Right ventricle myocardium superior (tissue), 1 donor: ENCODE results near the gene CHTF18. TPM values are rescaled to one million over a fixed set of nuclear protein-coding genes. Genes with fewer than 3 reads are reported as not detected.
"Not testable (repeated sequence)": the region's sequence is repeated elsewhere in the genome, so short reads cannot be mapped to it uniquely, and the experiment has no call there.

Experiments
- ATAC-seq: fragments of 200-7000 bp; cut with Tn5 transposase; one replicate; pipeline ENCODE4 v1.9.1; 2020; ENCODE audit warnings: mild to moderate bottlenecking; ENCODE audit not compliant: poor library complexity
- DNase-seq: peaks from one replicate; pipeline ENCODE4 v3.0.0-alpha.2; 2020
- intact Hi-C: fragments of 100-400 bp; cut with DNase I; formaldehyde crosslinking; loops from one replicate; pipeline ENCODE4 v1.11.2; 2022
- long read RNA-seq: library from polyadenylated mRNA; unstranded; transcript quantifications from one replicate; pipeline ENCODE4 v2.0.0, GENCODE V29; 2021
- total RNA-seq: library from RNA; stranded (reverse); fragmentation: NEBNext Ultra II Directional; extraction: Animal tissue kit (Norgen Biotek cat#: 25700); gene quantifications from one replicate; pipeline ENCODE4 v1.2.1, GENCODE V29; 2021
- donor health status: DM: no; HTN: yes; CAD: no; lungs with severe emphysema.

Gene CHTF18
- 3.7 TPM for total RNA-seq
- long read RNA-seq, partial matches to known transcripts = 2 of 4 reads
- long read RNA-seq, other reads (novel, unspliced or antisense) = 1 of 4 reads

- intact Hi-C loops = no loop called here
- DNase-seq = peak; percentile 94
- peak; percentile 96 for ATAC-seq
These were observed at the start of gene CHTF18 for GRCh38 chr16:788399-789126. TSS of gene CHTF18 (plus strand) at chr16:788620. CDS start at chr16:788685, 65 bp downstream.

- intact Hi-C loops = no loop called here
- DNase-seq (no peak), ATAC-seq (no peak)
These were observed 48.6 kb upstream of the CHTF18 start for GRCh38 chr16:739560-740458.

DNA sequence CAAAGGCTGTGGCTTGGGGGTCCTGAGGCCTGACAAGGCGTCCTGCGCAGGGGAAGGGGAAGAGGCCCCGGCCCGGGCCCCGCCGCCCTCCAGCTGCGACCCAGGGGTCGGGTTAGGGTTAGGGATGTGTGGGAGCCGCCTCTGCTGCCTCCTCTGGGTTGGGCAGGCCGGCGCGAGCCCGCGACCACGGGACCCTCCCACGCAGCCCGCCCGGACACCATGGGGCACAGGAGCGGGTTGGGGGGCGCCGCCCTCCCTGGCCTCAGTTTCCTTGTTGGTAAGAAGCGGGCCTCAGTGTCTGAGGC, 48.0 kb upstream of the CHTF18 start:
- intact Hi-C loops = no loop called here
- ATAC-seq = peak; percentile 28

GRCh38 chr16:740764-741505, 47.5 kb upstream of the CHTF18 start, which contains the start of gene CIAO3:
TSS of gene CIAO3 (minus strand) at chr16:740997. CDS start at chr16:740985, 12 bp downstream.
- DNase-seq (peak; percentile 92), ATAC-seq (peak; percentile 96)
- intact Hi-C loops = no loop called here

More for the DNA sequence above, 48.0 kb upstream of the CHTF18 start:
- no peak for DNase-seq

- intact Hi-C loops = no loop called here
- ATAC-seq = no peak
- no peak for DNase-seq
These were observed 46.3 kb upstream of the CHTF18 start for GRCh38 chr16:741986-742629.

DNA sequence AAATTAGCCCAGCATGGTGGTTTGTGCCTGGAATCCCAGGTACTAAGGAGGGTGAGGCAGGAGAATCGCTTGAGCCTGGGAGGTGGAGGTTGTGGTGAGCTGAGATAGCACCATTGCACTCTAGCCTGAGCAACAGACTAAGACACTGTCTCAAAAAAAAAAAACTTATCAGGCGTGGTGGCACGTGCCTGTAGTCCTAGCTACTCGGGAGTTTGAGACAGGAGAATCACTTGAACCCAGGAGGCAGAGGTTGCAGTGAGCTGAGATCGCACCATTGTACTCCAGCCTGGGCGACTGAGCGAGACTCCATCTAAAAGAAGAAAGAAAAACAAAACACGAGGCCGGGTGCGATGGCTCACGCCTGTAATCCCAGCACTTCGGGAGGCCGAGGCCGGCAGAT, 45.5 kb upstream of the CHTF18 start:
- intact Hi-C loops, DNase-seq, ATAC-seq: not testable (repeated sequence)

DNA sequence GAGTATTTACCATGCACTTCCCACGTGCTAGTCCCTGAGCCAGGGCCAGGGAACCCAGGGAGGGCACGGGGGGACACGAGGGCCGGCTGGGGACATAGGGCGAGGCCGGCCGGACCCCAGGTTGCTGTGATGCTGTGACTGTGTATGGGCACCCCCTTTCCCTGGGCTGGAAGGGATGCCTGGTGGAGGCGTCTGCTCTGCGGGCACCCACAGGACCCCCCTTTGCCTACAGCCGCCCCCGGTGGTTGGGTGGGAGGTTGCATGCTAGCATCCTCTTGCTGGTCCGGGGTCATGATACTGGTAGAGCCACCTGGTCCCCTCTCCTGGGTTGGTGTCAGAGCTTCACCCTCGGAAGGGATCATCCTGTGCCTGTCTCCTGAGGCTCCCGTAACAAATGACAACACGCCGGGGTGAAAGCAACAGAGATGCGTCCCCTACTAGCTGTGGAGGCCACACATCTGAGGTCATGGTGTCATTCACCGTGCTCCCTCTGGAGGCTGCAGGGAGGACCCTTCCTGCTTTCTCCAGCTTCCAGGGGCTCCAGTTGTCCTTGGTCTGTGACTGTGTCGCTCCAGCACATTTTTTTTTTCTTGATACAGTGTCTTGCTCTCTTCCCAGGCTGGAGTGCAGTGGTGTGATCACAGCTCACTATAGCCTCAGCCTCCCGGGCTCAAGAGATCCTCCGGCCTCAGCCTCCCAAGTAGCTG, 44.5 kb upstream of the CHTF18 start:
- DNase-seq (no peak), ATAC-seq (no peak)
- intact Hi-C loops = no loop called here

GRCh38 chr16:745739-746138, 42.7 kb upstream of the CHTF18 start:
- ATAC-seq (no peak), DNase-seq (no peak)
- intact Hi-C loops = no loop called here

DNA sequence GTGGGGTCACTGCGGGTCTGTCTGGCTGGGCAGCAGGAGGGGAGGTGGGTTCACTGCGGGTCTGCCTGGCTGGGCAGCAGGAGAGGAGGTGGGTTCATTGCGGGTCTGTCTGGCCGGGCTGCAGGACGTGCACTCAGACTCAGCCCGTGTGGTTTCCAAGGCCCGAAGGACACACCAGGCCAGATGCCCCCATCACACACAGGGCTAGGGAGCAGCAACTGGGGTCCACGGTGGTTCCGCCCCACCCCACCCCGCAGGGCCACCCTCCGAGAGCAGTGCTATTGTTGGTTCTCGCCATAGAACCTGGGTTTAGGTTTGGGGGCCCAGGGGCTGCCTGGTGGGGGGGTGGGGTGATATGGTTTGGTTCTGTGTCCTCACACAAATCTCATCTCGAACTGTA, 41.8 kb upstream of the CHTF18 start:
- intact Hi-C loops = no loop called here
- DNase-seq = no peak
- no peak for ATAC-seq

GRCh38 chr16:747978-748746, 40.3 kb upstream of the CHTF18 start:
- intact Hi-C loops = no loop called here
- ATAC-seq (no peak), DNase-seq (no peak)

GRCh38 chr16:749010-749409, 39.4 kb upstream of the CHTF18 start:
- intact Hi-C loops = no loop called here
- ATAC-seq = no peak
- DNase-seq = no peak

GRCh38 chr16:750485-750884, 37.9 kb upstream of the CHTF18 start:
- intact Hi-C loops = no loop called here
- DNase-seq = no peak
- no peak for ATAC-seq

- ATAC-seq = peak; percentile 79
- intact Hi-C loops = no loop called here
- DNase-seq = no peak
These were observed 37.0 kb upstream of the CHTF18 start for GRCh38 chr16:751152-752006.

DNA sequence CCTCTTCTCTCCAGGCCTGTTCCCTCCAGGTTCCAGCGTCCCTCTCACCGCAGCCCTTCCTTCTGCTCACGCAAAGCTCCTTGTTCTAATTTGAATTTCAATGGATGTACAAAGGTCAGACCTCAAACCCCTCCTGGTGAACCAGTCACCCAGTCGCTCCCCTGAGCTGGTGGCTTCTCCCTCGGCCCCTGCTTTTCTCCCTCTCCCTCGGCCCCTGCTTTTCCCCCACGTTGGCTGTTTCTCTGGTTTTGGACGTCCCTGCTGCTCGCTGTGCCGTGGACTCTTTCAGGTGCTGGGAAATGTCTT, 36.5 kb upstream of the CHTF18 start:
- no peak for ATAC-seq
- intact Hi-C loops = no loop called here
- DNase-seq = no peak

DNA sequence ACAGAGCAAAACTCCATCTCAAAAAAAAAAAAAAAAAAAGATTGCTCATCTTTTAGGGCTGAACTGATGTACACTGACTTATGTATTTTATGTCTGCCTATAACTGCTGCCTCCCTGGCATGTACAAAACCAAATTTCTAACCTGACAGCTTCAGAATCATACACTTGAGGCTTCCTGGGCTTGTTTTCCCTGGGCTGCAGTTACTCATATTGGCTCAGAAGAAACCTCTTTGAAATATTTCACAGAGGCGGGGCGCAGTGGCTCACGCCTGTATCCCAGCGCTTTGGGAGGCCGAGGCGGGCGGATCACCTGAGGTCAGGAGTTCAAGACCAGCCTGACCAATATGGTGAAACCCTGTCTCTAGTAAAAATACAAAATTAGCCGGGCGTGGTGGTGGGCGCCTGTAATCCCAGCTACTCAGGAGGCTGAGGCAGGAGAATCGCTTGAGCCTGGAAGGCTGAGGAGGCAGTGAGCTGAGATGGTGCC, 34.3 kb upstream of the CHTF18 start:
- intact Hi-C loops, ATAC-seq, DNase-seq: not testable (repeated sequence)

DNA sequence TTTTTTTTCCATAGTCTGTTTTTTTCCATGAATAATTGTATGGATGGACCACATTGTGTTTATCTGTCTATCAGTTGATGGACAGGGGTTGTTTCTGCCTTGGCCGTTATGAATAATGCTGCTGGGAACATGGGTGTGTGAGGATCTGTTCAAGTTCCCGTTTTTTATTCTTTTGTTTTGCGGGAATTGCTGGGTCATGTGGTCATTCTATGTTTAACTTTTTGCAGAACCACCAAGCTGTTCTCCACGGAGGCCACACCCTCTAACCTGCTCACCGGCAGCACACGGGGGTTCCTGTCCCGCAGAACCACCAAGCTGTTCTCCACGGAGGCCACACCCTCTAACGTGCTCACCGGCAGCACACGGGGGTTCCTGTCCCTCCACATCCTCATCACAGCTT, 33.8 kb upstream of the CHTF18 start:
- intact Hi-C loops = no loop called here
- peak; percentile 36 for ATAC-seq
- no peak for DNase-seq

- intact Hi-C loops = no loop called here
- no peak for DNase-seq
- no peak for ATAC-seq
These were observed 32.0 kb upstream of the CHTF18 start for GRCh38 chr16:756428-756827.
